BLaER1 treated with 17β-estradiol and CSF1 and Interleukin-3, amounts not matched to agents 10 nM and 100 nM (cell line): ENCODE measurements around the gene ORM2.

Experiments
- H3K27ac ChIP-seq, 11 experiments: shearing (Covaris generic); formaldehyde crosslinking; 2 replicates each; pipeline ENCODE4 v1.8.1; 2022
- H3K27me3 ChIP-seq, 11 experiments: shearing (Covaris generic); formaldehyde crosslinking; 2 replicates each; pipeline ENCODE4 v1.8.1; 2022
- H3K36me3 ChIP-seq, 11 experiments: shearing (Covaris generic); formaldehyde crosslinking; 2 replicates each; pipeline ENCODE4 v1.8.1; 2022
- H3K4me1 ChIP-seq, 10 experiments: shearing (Covaris generic); formaldehyde crosslinking; 2 replicates each; pipeline ENCODE4 v1.8.1; 2022
- H3K4me2 ChIP-seq, 11 experiments: shearing (Covaris generic); formaldehyde crosslinking; 2 replicates each; pipeline ENCODE4 v1.8.1; 2022
- H3K4me3 ChIP-seq, 10 experiments: shearing (Covaris generic); formaldehyde crosslinking; 2 replicates each; pipeline ENCODE4 v1.8.1; 2022
- H3K9ac ChIP-seq, 11 experiments: shearing (Covaris generic); formaldehyde crosslinking; 2 replicates each; pipeline ENCODE4 v1.8.1; 2022
- H3K9me3 ChIP-seq, 11 experiments: shearing (Covaris generic); formaldehyde crosslinking; replicated peaks in 1 of 11; 2 replicates each; pipeline ENCODE4 v1.8.1; 2022
- H4K20me1 ChIP-seq, 11 experiments: shearing (Covaris generic); formaldehyde crosslinking; 2 replicates each; pipeline ENCODE4 v1.8.1; 2022
- Cebpa-rat ChIP-seq, 11 experiments: shearing (Covaris generic); IDR thresholded peaks; 2 replicates each; pipeline ENCODE4 v1.8.1; 2022

Gene ORM2

GRCh38 chr9:114369216-114370130, 39.8 kb downstream of the ORM2 start:
- peak overlapping the region; percentile 73 to 97 (median 89) for H3K9ac ChIP-seq
- TF ChIP-seq Cebpa-rat (IDR thresholded peaks at IDR 0.05): no peak
- peak overlapping the region; percentile 87 to 98 (median 94) for H3K4me2 ChIP-seq
- no peaks in the 10 kb centered on the region for H3K27me3 ChIP-seq
- peaks cover 51 to 79% (median 68%) of the 10 kb centered on the region in 11 experiments for H3K36me3 ChIP-seq
- peaks cover 0 to 6% (median 0%) of the 10 kb centered on the region in 11 experiments; a peak in 9 of 22 replicates for H3K9me3 ChIP-seq
- peak overlapping the region; percentile 73 to 100 (median 99) for H3K27ac ChIP-seq
- H3K4me3 ChIP-seq: peak overlapping the region in 8 of 10 experiments; percentile 5 to 57 (median 44); a peak in 13 of 20 replicates
- H3K4me1 ChIP-seq: peaks cover 96 to 100% (median 97%) of the 10 kb centered on the region in 10 experiments
- no peaks in the 10 kb centered on the region for H4K20me1 ChIP-seq

GRCh38 chr9:114370251-114370967, 40.7 kb downstream of the ORM2 start:
- H3K9ac ChIP-seq: peak overlapping the region; percentile 73 to 97 (median 89)
- TF ChIP-seq Cebpa-rat (IDR thresholded peaks at IDR 0.05): no peak
- H3K4me3 ChIP-seq: peak overlapping the region in 8 of 10 experiments; percentile 5 to 57 (median 48); a peak in 16 of 20 replicates
- no peaks in the 10 kb centered on the region; a peak in 1 of 22 replicates for H3K9me3 ChIP-seq
- H3K4me2 ChIP-seq: peak overlapping the region; percentile 87 to 98 (median 94)
- H3K27me3 ChIP-seq: no peaks in the 10 kb centered on the region
- peaks cover 96 to 100% (median 97%) of the 10 kb centered on the region in 10 experiments for H3K4me1 ChIP-seq
- H3K27ac ChIP-seq: peak overlapping the region; percentile 73 to 100 (median 99)
- H4K20me1 ChIP-seq: no peaks in the 10 kb centered on the region
- H3K36me3 ChIP-seq: peaks cover 53 to 79% (median 71%) of the 10 kb centered on the region in 11 experiments

GRCh38 chr9:114370968-114371320, 41.3 kb downstream of the ORM2 start:
- H3K9ac ChIP-seq: peak overlapping the region; percentile 30 to 97 (median 89); a peak in 19 of 22 replicates
- H3K4me1 ChIP-seq: peaks cover 93 to 99% (median 96%) of the 10 kb centered on the region in 10 experiments
- peak overlapping the region in 7 of 10 experiments; percentile 34 to 62 (median 48); a peak in 13 of 20 replicates for H3K4me3 ChIP-seq
- no peaks in the 10 kb centered on the region for H3K27me3 ChIP-seq
- H3K9me3 ChIP-seq: no peaks in the 10 kb centered on the region
- peak overlapping the region; percentile 87 to 98 (median 94) for H3K4me2 ChIP-seq
- no peaks in the 10 kb centered on the region for H4K20me1 ChIP-seq
- no peak for TF ChIP-seq Cebpa-rat (IDR thresholded peaks at IDR 0.05)
- peak overlapping the region; percentile 79 to 100 (median 99); a peak in 21 of 22 replicates for H3K27ac ChIP-seq
- peaks cover 54 to 78% (median 69%) of the 10 kb centered on the region in 11 experiments for H3K36me3 ChIP-seq

- no peak for TF ChIP-seq Cebpa-rat (IDR thresholded peaks at IDR 0.05)
- peaks cover 54 to 78% (median 69%) of the 10 kb centered on the region in 11 experiments for H3K36me3 ChIP-seq
- H3K4me3 ChIP-seq: peak overlapping the region in 9 of 10 experiments; percentile 29 to 62 (median 48); a peak in 16 of 20 replicates
- peak overlapping the region; percentile 73 to 97 (median 89); a peak in 21 of 22 replicates for H3K9ac ChIP-seq
- H3K4me2 ChIP-seq: peak overlapping the region; percentile 87 to 98 (median 94)
- peak overlapping the region; percentile 79 to 100 (median 99) for H3K27ac ChIP-seq
- H4K20me1 ChIP-seq: no peaks in the 10 kb centered on the region
- peaks cover 91 to 97% (median 94%) of the 10 kb centered on the region in 10 experiments for H3K4me1 ChIP-seq
- no peaks in the 10 kb centered on the region for H3K9me3 ChIP-seq
- no peaks in the 10 kb centered on the region for H3K27me3 ChIP-seq
These were observed 41.8 kb downstream of the ORM2 start for GRCh38 chr9:114371343-114371944.

GRCh38 chr9:114371973-114372917, 42.6 kb downstream of the ORM2 start:
- H3K36me3 ChIP-seq: peaks cover 59 to 81% (median 73%) of the 10 kb centered on the region in 11 experiments
- no peak for TF ChIP-seq Cebpa-rat (IDR thresholded peaks at IDR 0.05)
- H3K27ac ChIP-seq: peak overlapping the region; percentile 79 to 100 (median 99)
- H3K9ac ChIP-seq: peak overlapping the region; percentile 73 to 97 (median 89)
- peak overlapping the region; percentile 87 to 98 (median 94) for H3K4me2 ChIP-seq
- peaks cover 91 to 97% (median 94%) of the 10 kb centered on the region in 10 experiments for H3K4me1 ChIP-seq
- peak overlapping the region; percentile 10 to 62 (median 48); a peak in 17 of 20 replicates for H3K4me3 ChIP-seq
- H3K27me3 ChIP-seq: no peaks in the 10 kb centered on the region
- no peaks in the 10 kb centered on the region for H3K9me3 ChIP-seq
- no peaks in the 10 kb centered on the region for H4K20me1 ChIP-seq

GRCh38 chr9:114372921-114373448, 43.3 kb downstream of the ORM2 start:
- Histone ChIP-seq H3K4me1 (peaks cover 91 to 97% (median 94%) of the 10 kb centered on the region in 10 experiments), H3K9me3 (no peaks in the 10 kb centered on the region), H4K20me1 (peaks cover 0 to 4% (median 0%) of the 10 kb centered on the region in 11 experiments; a peak in 3 of 22 replicates), H3K4me2 (peak overlapping the region; percentile 87 to 98 (median 94)), H3K9ac (peak overlapping the region; percentile 73 to 97 (median 89)), H3K36me3 (peaks cover 59 to 81% (median 73%) of the 10 kb centered on the region in 11 experiments), H3K27me3 (no peaks in the 10 kb centered on the region), H3K27ac (peak overlapping the region; percentile 85 to 100 (median 99)), H3K4me3 (peak overlapping the region in 8 of 10 experiments; percentile 10 to 62 (median 48); a peak in 14 of 20 replicates)
- peak; percentile 55 to 97 (median 92); a peak in 19 of 22 replicates for TF ChIP-seq Cebpa-rat (IDR thresholded peaks at IDR 0.05)
